NCI-H1436 (cell line): Measurements from ENCODE around the gene SLC13A2.

Source experiments
- DNase-seq: peaks from one replicate; lab custom pipeline; 2025; lab: John Stamatoyannopoulos, UW

The SLC13A2 gene

DNA sequence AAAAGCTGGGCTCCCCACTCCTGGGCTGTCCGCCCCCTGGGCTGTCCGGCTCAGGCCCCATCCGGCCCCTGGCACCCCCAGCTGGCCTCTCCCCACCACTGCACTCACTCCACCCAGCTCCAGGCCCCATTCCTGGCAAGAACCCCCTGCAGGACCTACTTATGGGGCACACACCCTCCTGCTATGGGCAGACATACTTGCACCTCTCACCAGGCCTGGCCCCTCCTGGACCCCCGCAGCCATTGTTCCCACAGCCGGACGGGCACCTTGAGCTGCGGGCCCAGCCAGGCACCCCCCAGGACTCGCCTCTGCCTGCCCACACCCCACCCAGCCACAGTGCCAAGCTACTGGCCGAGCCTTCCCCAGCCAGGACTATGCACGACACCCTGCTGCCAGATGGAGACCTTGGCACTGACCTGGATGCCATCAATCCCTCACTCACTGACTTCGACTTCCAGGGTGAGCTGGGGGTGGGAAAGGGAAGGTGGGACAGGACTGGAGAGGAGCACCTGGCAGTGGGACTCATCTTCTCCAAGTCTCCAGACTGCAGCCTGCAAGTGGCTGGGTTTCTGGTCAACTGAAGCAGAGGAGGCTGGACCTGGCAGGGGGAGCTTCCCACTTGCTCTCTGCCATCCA lies 61.4 kb downstream of the SLC13A2 start:
- DNase-seq, result no peak

DNA sequence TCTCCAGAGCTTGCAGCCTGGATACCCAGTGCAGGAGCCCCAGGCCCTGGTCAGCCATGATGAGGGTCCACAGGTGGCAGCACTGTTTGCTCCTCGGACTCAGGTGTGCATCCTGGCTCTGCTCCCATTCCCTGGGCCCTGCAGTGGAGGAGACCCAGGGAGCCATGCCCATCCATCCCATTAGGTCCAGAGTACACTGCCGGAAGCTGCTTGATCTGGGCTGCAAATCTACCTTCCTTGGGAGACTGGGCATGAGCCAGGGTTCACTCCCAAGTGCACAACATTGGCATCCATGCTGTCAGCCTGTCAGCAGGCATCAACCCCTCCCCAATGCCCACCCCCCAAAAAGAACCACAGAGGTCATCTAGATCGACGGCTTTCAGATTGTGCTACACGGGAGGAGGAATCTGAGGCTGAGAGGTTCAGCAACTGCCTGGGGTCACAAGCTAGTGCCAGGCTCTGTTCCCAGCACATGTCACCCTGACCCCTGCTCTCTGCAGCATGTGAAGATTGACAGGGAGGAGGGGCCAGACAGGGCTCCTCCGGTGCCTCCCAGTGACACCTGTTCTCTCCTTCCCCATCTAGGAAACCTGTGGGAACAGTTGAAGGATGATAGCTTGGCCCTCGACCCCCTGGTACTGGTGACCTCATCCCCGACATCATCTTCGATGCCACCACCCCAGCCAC lies 63.2 kb downstream of the SLC13A2 start:
- no peak for DNase-seq

DNA sequence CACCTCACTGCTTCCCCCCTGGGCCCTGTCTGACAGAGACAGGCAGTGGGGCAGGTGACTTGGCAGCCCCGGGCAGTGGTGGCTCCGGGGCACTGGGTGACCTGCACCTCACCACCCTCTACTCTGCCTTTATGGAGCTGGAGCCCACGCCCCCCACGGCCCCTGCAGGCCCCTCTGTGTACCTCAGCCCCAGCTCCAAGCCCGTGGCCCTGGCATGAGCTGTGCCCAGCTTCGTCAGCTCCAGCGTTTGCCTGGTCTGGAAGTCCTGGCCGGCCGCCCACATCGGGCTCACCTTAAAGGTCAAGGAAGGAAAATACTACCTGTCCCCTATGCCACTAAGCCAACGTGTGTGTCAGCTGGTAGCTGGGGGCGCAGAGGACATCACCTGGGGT lies 63.8 kb downstream of the SLC13A2 start:
- no peak for DNase-seq

DNA sequence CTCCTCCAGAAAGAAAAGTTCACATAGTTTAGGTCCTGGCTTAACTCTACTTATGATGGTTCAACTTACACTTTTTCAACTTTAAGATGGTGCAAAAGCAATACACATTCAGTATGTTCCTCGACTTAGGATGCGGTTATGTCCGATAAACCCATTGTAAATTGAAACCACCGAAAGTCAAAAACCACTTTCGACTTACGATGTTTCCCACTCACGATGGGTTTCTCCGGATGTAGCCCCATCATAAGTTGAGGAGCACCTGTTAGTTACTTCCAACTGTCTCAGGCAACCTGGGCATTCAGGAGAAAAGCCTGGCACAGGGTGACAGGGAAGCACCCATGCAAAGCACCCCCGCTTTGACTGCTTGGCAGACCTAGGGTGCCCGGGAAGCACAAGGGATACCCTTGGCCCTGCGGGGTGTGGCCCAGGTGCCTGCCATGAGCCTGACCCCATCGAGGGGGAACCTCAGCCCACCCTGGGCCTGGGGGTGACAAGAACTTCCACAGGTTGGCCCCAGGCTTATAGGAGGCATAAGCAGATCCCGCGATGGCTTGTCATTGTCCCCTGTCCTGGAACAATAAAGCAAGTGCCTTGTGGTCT lies 65.0 kb downstream of the SLC13A2 start:
- DNase-seq, result no peak

DNA sequence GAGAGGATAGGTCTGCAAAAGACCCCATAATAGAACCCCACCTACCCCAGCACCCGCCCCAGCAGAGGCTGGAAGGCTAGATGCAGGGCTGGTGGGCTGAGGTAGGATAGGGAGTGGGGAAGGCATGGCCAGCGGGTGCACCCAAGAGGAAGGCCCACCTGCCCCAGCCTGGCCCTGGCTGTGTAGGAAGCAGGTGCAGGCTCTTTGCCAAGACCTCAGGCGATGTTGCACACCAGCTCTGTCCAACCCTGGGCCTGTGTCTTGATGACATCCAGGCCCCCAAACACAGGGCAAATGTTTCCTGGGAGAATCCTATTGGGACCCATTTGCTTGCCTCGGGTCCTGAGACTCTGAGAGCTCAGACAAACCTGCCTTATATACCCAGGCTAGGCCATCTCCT lies 66.8 kb downstream of the SLC13A2 start:
- no peak for DNase-seq

DNA sequence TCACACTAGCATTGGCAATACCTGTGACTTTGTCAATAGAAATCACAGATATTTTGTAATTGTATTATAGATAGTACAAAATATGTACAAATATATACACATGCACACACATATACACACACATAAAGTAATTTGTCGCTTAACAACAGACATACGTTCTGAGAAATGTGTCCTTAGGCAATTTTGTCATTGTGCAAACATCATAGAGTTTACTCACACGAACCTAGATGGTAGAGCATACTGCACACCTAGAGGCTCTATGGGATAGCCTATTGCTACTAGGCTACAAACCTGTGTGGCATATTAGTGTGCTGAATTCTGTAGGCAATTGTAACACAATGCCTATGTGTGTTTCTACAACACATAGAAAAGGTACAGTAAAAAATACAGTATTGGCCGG lies 68.0 kb downstream of the SLC13A2 start:
- DNase-seq, result no peak

DNA sequence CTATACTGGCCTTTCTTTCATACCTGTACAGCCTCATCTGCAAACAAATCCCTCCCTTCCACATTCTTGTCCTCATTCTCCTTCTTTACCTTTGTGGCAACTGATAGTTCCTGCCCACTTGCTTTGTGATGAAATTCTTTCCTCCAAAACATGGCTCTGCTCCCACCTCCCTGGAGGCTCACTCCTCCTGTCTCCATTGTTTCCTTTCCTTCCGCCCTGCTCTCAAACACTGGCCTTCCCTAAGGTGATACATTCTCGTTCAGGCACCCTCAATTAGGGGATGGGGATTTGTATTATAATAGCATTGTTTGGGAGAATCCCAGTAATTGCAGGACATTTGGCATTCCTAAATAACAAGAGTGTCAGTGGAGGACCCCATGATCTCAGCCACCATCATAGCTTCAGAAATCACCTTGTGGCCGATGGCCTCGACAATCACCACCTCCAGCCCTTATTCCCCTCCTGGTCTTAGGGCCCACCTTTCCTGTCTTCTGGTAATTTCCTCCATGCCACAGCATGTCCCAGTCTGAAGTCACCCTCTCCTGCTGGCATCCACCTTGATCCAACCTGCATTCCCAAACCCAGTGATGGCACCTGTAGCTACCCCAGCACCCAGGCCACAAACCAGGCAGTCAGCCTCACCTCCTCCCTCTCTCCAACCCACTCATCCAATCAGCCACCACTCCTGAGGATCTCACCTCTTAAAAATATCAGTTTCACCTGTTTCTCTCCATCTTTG lies 71.1 kb downstream of the SLC13A2 start:
- no peak for DNase-seq

DNA sequence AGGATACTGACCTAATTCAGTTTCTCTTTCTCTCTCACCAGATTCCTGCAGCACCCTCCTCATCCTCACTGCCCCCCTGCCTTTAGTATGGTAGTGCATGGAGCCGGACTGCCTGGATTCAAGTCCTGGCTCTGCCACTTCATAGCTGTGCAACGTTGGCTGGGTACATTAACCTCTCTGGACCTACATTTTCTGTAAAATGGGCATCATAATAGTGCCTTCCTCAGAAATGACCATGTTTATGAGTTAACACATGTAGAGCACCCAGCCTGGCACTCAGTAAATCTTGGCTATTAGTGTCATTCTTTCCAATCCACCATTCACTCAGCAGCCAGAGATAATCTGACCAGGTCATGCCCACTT lies 71.7 kb downstream of the SLC13A2 start:
- DNase-seq, result no peak

DNA sequence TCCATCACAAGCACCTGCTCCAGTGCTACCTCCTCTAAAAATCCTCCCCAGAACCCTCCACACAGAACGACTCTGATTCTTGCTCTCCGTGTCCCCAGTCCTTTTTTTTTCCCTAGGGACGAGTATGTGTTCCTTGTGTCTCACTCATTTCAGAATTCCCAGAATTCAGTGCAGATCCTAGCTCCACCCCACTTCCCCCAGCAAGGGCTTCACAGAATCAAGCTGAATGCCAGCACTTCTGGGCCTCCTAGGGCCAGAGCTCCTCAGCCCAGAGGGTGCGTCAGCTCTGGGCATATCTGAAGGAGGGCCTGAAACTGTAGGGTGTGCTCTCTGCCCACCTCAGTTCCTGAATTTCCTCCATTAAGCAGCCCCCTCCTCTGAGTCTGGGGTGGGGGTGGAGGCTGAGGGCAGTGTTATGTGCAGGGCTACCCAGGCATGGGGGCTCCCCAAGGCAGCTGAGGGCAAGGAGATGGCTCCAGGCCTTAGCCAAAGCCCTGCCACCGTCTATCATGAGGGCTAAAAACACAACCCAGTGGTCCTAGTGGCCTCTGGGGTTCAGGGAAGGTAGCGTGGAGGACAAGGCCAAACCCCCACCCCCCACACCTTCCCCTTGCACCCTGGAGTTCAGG lies 72.5 kb downstream of the SLC13A2 start:
- DNase-seq, result no peak

DNA sequence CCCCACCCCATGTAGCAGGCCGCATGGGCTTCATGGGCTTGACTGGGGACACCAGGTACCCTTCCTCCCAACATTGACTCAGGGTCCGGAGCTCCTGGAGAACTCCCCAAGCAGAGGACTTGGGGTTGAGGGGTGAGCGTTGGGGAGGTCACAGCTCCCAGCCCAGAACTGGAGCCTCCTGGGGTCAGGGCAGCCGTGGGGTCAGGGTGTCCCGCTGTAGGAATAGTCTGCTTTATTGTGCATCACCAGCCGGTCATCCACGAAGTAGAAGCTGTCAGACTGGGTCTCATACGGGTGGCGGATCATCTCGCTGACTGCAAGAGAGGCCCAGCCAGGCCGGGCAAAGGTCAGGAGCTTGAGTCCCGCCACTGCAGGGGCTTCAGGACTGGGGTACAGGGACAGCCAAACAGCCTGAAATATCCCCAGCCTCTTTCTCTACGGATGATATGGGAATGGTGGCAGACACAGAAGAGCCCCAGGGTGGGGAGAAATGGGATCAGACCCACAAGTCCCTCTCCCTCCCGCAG lies 73.7 kb downstream of the SLC13A2 start:
- no peak for DNase-seq
